SK-N-MC (cell line): ENCODE results near the gene SCTR.

ENCODE experiments used
- EZH2 ChIP-seq: fragments of 200-600 bp; sonication (generic); IDR thresholded peaks from one replicate; pipeline ENCODE4 v1.6.1; 2017; ENCODE audit warnings: antibody characterized with exemption
- FOXP2 ChIP-seq: optimal IDR thresholded peaks from 2 replicates; pipeline ENCODE3; 2011; ENCODE audit warnings: mild to moderate bottlenecking, moderate library complexity; ENCODE audit not compliant: insufficient read depth; ENCODE audit errors: extremely low read length, control extremely low read depth
- POLR2AphosphoS5 ChIP-seq: IDR thresholded peaks from 2 replicates; pipeline ENCODE4 v1.6.1; 2012; ENCODE audit warnings: mild to moderate bottlenecking, low read depth, low read length, borderline replicate concordance

DNA sequence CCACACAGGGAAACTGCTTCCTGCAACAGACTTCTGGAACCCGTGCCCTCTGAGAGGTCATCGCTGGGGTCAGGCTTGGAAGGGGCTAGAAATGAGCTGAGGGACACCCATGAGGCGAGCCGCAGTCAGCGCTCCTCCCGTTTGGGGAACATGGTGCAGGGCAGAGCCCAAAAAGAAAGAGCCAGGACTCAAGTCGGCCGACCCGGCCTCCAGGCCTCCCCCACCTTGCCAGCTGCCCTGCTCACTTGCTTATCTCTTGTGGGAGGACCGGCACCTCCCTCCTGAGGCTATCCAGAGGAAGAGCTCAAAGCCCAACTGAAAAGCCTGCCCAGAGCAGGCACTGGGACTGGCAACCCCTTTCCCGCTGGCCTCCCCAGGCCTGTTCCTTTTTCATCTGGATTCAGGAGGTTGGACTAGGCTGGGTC lies 43.6 kb downstream of the SCTR start:
- no peak for TF ChIP-seq POLR2AphosphoS5
- no peak for TF ChIP-seq EZH2
- no peak for TF ChIP-seq FOXP2
